Activated CD8-positive, alpha-beta memory T cell treated with anti-CD3 and anti-CD28 coated beads, Interleukin-2, amount 50 U/mL, for 24 hours (primary cell): ENCODE results near the gene PLPP7.
"Not testable (repeated sequence)": the region's sequence is repeated elsewhere in the genome, so short reads cannot be mapped to it uniquely, and the experiment has no call there.

Experiments
- DNase-seq: peaks from one replicate; pipeline ENCODE4 v3.0.0-alpha.2; 2020; ENCODE audit errors: extremely low read depth

The PLPP7 gene

GRCh38 chr9:131330814-131331600 lies 41.5 kb downstream of the PLPP7 start:
- DNase-seq: no peak

- DNase-seq: not testable (repeated sequence)
Measured at GRCh38 chr9:131331996-131332395, 42.5 kb downstream of the PLPP7 start.

DNA sequence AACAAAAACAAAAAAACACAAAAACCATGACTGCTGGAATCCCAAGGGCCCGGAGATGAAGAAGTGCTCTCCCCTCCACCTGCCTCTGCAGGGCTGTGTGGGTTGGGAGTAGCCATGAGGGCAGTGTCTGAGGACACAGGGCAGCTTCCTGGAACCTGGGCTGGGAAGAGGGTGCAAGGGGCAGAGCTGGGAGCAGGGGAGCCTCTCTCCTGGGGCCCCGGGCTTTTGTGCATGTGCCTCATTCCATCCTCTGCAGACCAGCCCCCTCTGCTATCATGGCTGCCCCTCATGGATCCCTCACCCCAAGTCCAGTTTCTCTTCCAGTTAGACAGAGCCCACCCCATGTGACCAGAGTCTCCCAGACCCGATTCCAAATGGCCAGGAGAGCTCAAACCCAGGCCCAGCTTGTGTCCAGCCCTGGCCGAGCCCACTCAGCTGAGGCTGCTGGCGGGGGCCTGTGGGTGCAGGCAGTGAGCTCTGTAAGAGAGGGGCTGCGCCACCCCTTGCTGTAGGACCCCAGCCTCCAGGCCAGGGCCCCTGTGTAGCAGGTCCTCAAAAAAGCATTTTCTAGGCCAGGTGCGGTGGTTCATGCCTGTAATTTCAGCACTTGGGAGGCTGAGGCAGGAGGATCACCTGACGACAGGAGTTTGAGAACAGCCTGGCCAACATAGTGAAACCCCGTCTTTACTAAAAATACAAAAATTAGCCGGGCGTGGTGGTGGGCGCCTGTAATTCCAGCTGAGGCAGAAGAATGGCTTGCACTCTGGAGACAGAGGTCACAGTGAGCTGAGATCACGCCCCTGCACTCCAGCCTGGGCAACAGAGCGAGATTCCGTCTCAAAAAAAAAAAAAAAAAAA lies 44.5 kb downstream of the PLPP7 start:
- no peak for DNase-seq

GRCh38 chr9:131334629-131335367 lies 45.3 kb downstream of the PLPP7 start:
- DNase-seq: no peak

GRCh38 chr9:131335368-131335755 lies 45.8 kb downstream of the PLPP7 start:
- DNase-seq: no peak

- no peak for DNase-seq
Measured at GRCh38 chr9:131337131-131337848, 47.8 kb downstream of the PLPP7 start.

GRCh38 chr9:131339212-131339611 lies 49.7 kb downstream of the PLPP7 start:
- not testable (repeated sequence) for DNase-seq

- not testable (repeated sequence) for DNase-seq
Measured at GRCh38 chr9:131344931-131345535, 55.5 kb downstream of the PLPP7 start.

DNA sequence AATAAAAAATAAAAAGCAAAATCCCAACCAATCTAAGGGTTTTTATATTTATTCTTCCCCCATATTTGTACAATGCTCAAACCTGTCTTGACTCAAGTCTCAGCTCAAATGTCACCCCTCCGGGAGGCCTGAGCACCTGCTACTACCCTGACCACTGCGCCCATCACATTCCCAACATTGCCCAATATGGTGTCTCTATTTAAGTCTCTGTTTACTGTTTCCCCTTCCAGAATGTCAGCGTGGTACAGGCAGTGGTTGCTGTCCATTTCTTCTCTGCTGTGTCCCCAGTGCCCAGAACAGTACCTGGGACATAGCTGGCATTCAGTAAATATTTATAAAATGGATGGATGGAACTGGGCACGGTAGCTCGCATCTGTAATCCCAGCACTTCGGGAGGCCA lies 57.0 kb downstream of the PLPP7 start:
- DNase-seq: no peak

- DNase-seq: no peak
Measured at GRCh38 chr9:131347376-131348020, 58.0 kb downstream of the PLPP7 start.

- no peak for DNase-seq
Measured at GRCh38 chr9:131348631-131349521, 59.4 kb downstream of the PLPP7 start.

DNA sequence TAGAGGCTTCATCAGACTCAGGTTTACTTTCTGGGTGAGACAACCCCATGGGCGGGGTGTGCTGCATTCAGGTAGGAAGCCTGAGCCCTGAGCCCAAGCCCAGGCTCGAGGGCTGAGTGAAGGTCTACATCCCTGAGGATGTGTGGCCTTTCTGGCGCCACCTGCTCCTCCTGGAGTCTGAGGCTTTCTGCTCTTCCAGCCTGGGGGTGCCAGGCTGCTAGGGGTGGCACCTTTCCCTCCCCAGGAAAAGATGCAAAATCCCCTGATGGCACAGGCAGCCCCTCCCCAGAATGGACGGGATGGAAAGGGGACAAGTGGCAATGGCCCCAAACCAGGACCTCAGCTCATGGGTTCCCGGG lies 60.0 kb downstream of the PLPP7 start:
- no peak for DNase-seq

DNA sequence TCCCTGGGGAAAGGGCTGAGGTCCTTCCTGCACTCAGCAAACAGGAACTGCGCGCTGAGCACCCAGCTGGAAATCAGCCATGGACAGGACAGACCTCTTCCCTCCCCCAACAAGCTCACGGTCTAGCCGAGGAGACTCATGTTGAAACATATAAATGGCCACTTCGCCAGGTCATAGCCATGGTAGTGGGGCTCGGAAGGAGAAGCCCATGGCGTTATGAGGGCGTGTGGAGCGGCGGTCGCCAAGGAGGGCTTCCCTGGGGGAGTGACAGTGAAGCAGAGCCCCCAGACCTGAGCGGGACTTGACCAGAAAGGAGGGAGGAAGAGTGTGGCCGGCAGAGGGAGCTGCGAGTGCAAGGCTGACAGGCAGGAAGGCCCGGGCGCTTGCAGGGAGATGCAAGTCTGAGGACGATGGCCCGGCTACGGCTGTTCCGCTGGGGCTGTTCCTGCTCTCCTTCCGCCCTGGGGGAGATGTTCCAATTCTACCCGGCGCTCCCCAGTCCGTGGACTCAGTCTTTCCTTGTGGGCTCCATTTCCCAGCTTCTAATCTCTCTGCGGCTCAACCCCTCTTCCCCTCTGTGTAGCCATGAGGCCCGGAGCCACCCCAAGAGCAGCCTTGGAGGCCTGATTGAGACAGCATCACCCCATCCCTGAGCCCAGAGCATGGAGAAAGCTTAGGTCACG lies 60.5 kb downstream of the PLPP7 start:
- DNase-seq: peak; percentile 67

GRCh38 chr9:131356479-131356878 lies 67.0 kb downstream of the PLPP7 start:
- not testable (repeated sequence) for DNase-seq

DNA sequence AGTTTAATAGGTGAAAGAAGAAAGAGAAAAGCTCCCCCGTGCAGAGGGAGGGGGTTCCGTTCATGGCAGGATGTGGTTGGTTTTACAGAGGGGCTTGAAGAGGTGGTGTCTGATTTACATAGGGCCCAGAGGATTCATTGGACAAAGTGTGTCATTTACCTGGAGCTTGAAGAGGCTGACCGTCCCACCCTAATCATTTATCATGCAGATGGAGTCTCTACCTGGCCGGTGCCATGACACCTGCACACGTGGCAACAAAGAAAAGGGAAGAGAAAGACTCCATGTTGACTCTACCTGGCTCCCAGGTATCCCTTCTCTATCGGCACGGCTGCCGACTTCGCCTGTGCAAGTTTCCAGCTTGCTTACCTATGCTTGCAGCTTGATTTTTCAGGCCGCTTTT lies 69.0 kb downstream of the PLPP7 start:
- no peak for DNase-seq
